CD4-positive, alpha-beta T cell (primary cell): ENCODE measurements around the gene MED27. TPM values are rescaled to one million over a fixed set of nuclear protein-coding genes. Genes with fewer than 3 reads are reported as not detected.

Experiments
- ATAC-seq: fragments of 200-7000 bp; cut with Tn5 transposase; one replicate; pipeline ENCODE4 v1.10.0; 2022; ENCODE audit warnings: mild to moderate bottlenecking; ENCODE audit not compliant: poor library complexity
- CTCF ChIA-PET: fragments of 350-600 bp; sonication (Branson Sonifier 250); formaldehyde crosslinking; loops from one replicate; lab custom pipeline; 2021; ENCODE audit warnings: antibody characterized with exemption, inconsistent platforms; lab: Charles Lee
- POLR2A ChIA-PET: fragments of 350-600 bp; sonication (Branson Sonifier 250); formaldehyde crosslinking; loops from one replicate; lab custom pipeline; 2021; ENCODE audit warnings: antibody characterized with exemption, inconsistent platforms; lab: Charles Lee
- DNase-seq, 14 experiments: peaks; one replicate each; pipeline ENCODE4 v3.0.0-alpha.2; 2013 to 2020; ENCODE audit warnings: mixed read lengths in 2 of 14
- H3K27ac ChIP-seq, 2 donors: one replicate each; pipeline versions ENCODE4 v1.5.1 to v1.7.0; 2013; ENCODE audit warnings: low read length in 2 of 2, low read depth in 1 of 2, mild to moderate bottlenecking in 1 of 2
- H3K27me3 ChIP-seq, 2 experiments: 1 replicate in 1 of 2; 2 replicates in 1 of 2; pipeline versions ENCODE4 v1.6.1 to v1.7.0; 2013; ENCODE audit warnings: low read length in 2 of 2, control low read depth in 1 of 2, mild to moderate bottlenecking in 1 of 2, moderate library complexity in 1 of 2; ENCODE audit not compliant: insufficient read depth in 2 of 2, control insufficient read depth in 1 of 2
- H3K36me3 ChIP-seq: one replicate; pipeline ENCODE4 v1.6.1; 2013; ENCODE audit warnings: low read length, control low read depth; ENCODE audit not compliant: insufficient read depth
- H3K4me1 ChIP-seq: one replicate; pipeline ENCODE4 v1.6.1; 2013; ENCODE audit warnings: low read length, control low read depth; ENCODE audit not compliant: insufficient read depth
- H3K4me3 ChIP-seq: one replicate; pipeline ENCODE4 v1.5.1; 2013; ENCODE audit warnings: mild to moderate bottlenecking, low read length, moderate library complexity
- H3K9me3 ChIP-seq, 2 experiments: 1 replicate in 1 of 2; 2 replicates in 1 of 2; pipeline versions ENCODE4 v1.6.1 to v1.7.0; 2013; ENCODE audit warnings: low read length in 2 of 2, mild to moderate bottlenecking in 2 of 2, control low read depth in 1 of 2, moderate library complexity in 1 of 2; ENCODE audit not compliant: control insufficient read depth in 1 of 2, insufficient read depth in 1 of 2
- H3K27ac Mint-ChIP-seq: one replicate; pipeline ENCODE4 v1.8.0; 2020; ENCODE audit warnings: mixed read lengths
- H3K27me3 Mint-ChIP-seq: one replicate; pipeline ENCODE4 v1.8.0; 2021; ENCODE audit warnings: mixed read lengths
- H3K36me3 Mint-ChIP-seq: one replicate; pipeline ENCODE4 v1.8.0; 2021; ENCODE audit warnings: low read depth, mixed read lengths
- H3K4me1 Mint-ChIP-seq: one replicate; pipeline ENCODE4 v1.8.0; 2021; ENCODE audit warnings: low read depth, mixed read lengths
- H3K4me3 Mint-ChIP-seq: one replicate; pipeline ENCODE4 v1.8.0; 2020; ENCODE audit warnings: mild to moderate bottlenecking, mixed read lengths
- H3K9me3 Mint-ChIP-seq: one replicate; pipeline ENCODE4 v1.8.0; 2020; ENCODE audit warnings: mixed read lengths
- intact Hi-C, 2 experiments: fragments of 100-400 bp; cut with DNase I in 1 of 2; cut with micrococcal nuclease in 1 of 2; formaldehyde crosslinking; loops; one replicate each; pipeline versions ENCODE4 v1.15.1 to v1.9.0; 2023 to 2025; cut with DNase I, micrococcal nuclease
- total RNA-seq, 174 experiments: library from RNA in 2 of 174; stranded (reverse) in 2 of 174; gene quantifications; one replicate each; pipeline ENCODE4 v1.2.3 and lab custom pipeline; 2021 to 2026
- TF ChIP-seq, protein P1 (sequence below): fragments of 200-600 bp; IDR thresholded peaks from one replicate; pipeline ENCODE4 v1.8.0; 2022; ENCODE audit warnings: antibody characterized with exemption, mild to moderate bottlenecking

The MED27 gene
- total RNA-seq, 2 experiments from 2014 or later: 15.0 to 17.4 TPM

DNA sequence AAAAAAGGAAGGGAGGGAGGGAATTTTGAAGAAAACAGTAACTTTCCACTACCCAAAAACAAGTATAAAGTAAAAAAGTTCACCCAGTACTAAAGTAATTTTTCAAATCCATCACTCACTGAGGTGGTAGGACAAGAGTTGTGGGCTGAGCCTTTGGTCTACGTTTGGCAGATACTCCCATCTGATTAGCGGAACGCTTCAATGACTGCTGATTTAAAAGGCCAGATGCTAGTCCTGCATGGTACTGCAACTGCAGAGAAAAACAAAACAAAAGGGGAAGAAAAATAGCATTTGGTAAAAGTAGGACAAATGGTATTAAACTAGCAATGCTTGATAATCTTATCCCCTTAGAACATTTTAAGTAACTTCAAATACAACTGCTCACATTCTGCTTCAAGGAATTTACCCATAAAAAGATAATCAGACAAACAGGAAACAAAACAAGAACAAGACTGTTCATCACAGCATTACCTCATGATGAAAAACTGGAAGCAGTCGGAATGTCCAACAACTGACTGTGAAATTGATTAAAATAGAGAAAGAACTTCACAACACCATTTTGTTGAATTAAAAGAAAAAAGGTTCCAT is 65.4 kb downstream of the MED27 start:
- H3K36me3 ChIP-seq: peaks cover 13% of the 10 kb centered on the region
- no peak for ATAC-seq
- Mint-ChIP-seq H3K4me3 (no peak overlapping the region), H3K36me3 (peaks cover 47% of the 10 kb centered on the region), H3K27ac (no peak overlapping the region), H3K27me3 (no peaks in the 10 kb centered on the region), H3K4me1 (peaks cover 8% of the 10 kb centered on the region), H3K9me3 (no peaks in the 10 kb centered on the region)
- H3K27me3 ChIP-seq: no peaks in the 10 kb centered on the region
- TF ChIP-seq, protein P1, sequence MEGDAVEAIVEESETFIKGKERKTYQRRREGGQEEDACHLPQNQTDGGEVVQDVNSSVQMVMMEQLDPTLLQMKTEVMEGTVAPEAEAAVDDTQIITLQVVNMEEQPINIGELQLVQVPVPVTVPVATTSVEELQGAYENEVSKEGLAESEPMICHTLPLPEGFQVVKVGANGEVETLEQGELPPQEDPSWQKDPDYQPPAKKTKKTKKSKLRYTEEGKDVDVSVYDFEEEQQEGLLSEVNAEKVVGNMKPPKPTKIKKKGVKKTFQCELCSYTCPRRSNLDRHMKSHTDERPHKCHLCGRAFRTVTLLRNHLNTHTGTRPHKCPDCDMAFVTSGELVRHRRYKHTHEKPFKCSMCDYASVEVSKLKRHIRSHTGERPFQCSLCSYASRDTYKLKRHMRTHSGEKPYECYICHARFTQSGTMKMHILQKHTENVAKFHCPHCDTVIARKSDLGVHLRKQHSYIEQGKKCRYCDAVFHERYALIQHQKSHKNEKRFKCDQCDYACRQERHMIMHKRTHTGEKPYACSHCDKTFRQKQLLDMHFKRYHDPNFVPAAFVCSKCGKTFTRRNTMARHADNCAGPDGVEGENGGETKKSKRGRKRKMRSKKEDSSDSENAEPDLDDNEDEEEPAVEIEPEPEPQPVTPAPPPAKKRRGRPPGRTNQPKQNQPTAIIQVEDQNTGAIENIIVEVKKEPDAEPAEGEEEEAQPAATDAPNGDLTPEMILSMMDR: no peak
- H3K9me3 ChIP-seq: no peaks in the 10 kb centered on the region
- POLR2A ChIA-PET: no interaction called here
- no peak overlapping the region for H3K4me3 ChIP-seq
- CTCF ChIA-PET: no interaction called here
- H3K27ac ChIP-seq: no peak overlapping the region
- intact Hi-C loops: no loop called here
- no peak for DNase-seq
- no peaks in the 10 kb centered on the region for H3K4me1 ChIP-seq

DNA sequence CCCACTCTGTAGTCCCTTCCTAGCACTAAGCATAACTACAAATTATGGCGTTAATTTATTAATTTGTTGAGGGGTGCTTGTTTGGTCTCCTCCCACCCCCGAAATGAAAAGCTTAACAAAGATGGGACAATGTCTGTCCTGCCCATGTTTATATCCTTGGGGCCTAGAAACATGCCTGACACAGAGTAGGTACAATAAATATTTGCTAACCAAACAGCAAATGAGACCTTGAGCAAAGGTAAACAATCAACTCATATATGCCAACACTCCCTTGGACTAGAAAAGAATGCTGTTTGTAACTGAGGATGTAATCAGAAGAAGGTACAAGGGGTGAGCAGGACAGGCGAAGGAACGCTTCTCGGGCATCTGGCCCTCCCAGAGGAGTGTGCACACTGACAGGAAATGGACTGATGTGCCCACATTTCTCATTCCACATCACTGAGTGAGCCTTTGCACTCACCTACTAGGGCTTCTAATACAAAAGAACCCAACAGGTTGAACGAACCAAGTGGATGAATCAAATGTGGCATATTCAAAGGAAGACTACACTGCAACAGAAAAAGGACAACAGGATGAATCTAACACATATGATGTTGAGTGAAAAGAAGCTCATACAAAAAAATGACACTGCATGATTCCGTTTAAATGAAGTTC is 66.8 kb downstream of the MED27 start:
- peaks cover 2% of the 10 kb centered on the region for H3K4me1 ChIP-seq
- Mint-ChIP-seq H3K9me3 (no peaks in the 10 kb centered on the region), H3K4me1 (peaks cover 9% of the 10 kb centered on the region), H3K27me3 (no peaks in the 10 kb centered on the region), H3K27ac (no peak overlapping the region), H3K36me3 (peaks cover 48% of the 10 kb centered on the region), H3K4me3 (no peak overlapping the region)
- no peak overlapping the region for H3K4me3 ChIP-seq
- ChIA-PET POLR2A (interaction anchor here (0.8 kb wide), 1 partner anchor 12 kb away, joined by 3 read pairs; no protein-coding TSS in a partner anchor), CTCF (no interaction called here)
- H3K27me3 ChIP-seq: no peaks in the 10 kb centered on the region
- no peak overlapping the region for H3K27ac ChIP-seq
- TF ChIP-seq, protein P1: no peak
- H3K9me3 ChIP-seq: no peaks in the 10 kb centered on the region
- intact Hi-C loops: no loop called here
- ATAC-seq (no peak), DNase-seq (no peak)
- peaks cover 13% of the 10 kb centered on the region for H3K36me3 ChIP-seq

DNA sequence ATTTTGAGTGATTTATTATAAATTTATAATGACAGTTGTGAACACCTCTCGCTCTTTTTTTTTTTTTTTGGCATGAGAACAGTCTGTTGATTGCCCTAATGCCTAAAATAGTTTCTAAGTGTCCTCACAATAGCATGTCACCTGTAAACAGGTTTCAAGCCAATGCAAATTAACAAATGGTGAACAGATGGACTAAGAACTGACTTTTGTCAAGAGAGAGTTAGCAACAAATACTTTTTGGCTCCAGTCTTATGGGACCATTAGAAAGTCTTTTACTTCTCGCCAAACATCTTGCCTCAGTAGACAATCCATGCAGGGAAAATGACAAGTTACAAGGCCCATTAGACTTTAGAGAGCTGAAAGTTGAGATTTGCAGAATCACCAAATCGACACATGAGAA is 67.8 kb downstream of the MED27 start:
- Histone ChIP-seq H3K36me3 (peaks cover 13% of the 10 kb centered on the region), H3K27me3 (no peaks in the 10 kb centered on the region), H3K9me3 (no peaks in the 10 kb centered on the region), H3K4me1 (peaks cover 7% of the 10 kb centered on the region), H3K27ac (no peak overlapping the region), H3K4me3 (no peak overlapping the region)
- CTCF ChIA-PET: no interaction called here
- Mint-ChIP-seq H3K27ac (no peak overlapping the region), H3K27me3 (no peaks in the 10 kb centered on the region), H3K4me3 (no peak overlapping the region), H3K36me3 (peaks cover 52% of the 10 kb centered on the region), H3K4me1 (peaks cover 18% of the 10 kb centered on the region), H3K9me3 (no peaks in the 10 kb centered on the region)
- POLR2A ChIA-PET: no interaction called here
- ATAC-seq (no peak), DNase-seq (no peak)
- TF ChIP-seq, protein P1: no peak
- intact Hi-C loops: no loop called here
